T-helper 2 cell treated with Interferon-gamma antibody and Interleukin-4, amounts not matched to agents 100 ng/mL and 5 ng/mL, for 36 hours (primary cell): ENCODE data around the gene CFAP298. TPM values are rescaled to one million over a fixed set of nuclear protein-coding genes. Genes with fewer than 3 reads are reported as not detected.
"Not testable (repeated sequence)": the region's sequence is repeated elsewhere in the genome, so short reads cannot be mapped to it uniquely, and the experiment has no call there.

Source experiments
- intact Hi-C: fragments of 100-400 bp; cut with micrococcal nuclease; formaldehyde crosslinking; loops from one replicate; pipeline ENCODE4 v1.15.1; 2023
- total RNA-seq: library from RNA; stranded (reverse); gene quantifications from 2 replicates; pipeline ENCODE4 v1.2.3, GENCODE V29; 2022

Gene CFAP298, protein sequence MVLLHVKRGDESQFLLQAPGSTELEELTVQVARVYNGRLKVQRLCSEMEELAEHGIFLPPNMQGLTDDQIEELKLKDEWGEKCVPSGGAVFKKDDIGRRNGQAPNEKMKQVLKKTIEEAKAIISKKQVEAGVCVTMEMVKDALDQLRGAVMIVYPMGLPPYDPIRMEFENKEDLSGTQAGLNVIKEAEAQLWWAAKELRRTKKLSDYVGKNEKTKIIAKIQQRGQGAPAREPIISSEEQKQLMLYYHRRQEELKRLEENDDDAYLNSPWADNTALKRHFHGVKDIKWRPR
- 39.3 and 39.6 TPM in 2 replicates for total RNA-seq

DNA sequence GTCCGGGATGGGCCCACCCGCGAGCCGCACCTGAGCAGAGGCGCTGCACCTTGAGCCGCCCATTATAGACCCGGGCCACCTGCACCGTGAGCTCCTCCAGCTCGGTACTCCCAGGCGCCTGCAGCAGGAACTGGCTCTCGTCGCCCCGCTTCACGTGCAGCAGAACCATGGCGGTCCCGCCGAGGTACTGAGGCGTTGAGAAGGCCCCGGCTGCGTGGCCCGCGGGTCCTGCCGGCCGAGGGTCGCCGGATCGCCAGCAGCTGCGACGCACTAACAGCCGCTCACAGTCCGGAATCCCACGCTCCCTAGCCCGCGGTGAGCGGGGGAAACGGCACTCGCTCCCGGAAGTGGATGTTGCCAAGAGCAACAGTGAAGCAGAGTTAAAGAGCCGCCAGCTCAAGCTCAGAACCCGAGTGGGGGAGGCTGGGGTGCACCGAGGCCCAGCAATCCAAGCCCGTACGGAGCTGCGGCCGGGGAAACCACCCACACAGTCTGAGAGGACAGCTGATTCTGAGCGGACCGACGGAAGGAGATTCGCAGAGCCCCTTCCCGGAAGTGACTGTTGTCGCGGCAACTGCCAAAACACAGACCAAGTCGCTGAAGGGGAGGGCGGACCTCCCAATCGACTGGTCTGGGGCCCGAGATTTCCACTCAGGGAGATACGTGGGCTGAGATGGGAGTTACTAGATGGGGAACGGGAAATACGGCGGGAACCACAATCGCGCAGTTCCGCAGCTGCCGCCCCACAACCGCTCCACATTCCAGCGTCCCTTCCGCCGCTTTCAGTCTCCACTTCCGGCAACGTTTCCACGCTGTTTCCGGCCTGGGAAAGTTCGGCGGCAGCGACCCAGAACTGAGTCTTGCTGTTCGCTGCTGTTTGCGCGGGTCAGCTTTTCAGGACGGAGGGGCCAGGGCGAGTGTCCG, at the start of gene CFAP298:
TSS of gene CFAP298 (minus strand) at position 303 of the 924 bp plus-strand sequence. CDS start at position 169, 134 bp downstream.
- intact Hi-C loops = loop anchor here (1.0 to 5.0 kb wide), 6 partner anchors 115 to 930 kb away; partner anchors contain the start of genes EVA1C, GART, MIS18A and SON

DNA sequence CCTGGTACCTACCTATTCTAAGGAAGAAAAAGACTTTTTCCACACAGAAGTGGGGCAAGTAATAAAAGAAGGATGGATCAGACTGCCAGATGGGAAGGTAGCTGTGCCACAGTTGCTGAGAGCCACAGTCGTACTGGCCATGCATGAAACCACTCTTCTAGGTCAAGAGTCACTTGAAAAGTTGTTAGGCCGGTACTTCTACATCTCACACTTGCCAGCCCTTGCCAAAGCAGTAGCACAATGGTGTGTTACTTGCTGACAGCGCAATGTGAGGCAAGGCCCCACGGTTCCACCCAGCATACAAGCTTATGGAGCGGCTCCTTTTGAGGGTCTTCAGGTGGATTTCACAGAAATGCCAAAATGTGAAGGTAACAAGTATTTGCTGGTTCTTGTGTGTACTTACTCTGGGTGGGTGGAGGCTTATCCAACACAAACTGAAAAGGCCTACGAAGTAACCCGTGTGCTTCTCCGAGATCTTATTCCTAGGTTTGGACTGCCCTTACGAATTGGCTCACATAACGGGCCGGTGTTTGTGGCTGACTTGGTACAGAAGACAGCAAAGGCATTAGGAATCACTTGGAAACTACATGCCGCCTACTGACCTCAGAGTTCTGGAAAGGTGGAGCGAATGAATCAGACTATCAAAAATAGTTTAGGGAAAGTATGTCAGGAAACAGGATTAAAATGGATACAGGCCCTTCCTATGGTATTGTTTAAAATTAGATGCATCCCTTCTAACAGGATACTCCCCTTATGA, 49.0 kb upstream of the CFAP298 start:
- intact Hi-C loops = not testable (repeated sequence)

DNA sequence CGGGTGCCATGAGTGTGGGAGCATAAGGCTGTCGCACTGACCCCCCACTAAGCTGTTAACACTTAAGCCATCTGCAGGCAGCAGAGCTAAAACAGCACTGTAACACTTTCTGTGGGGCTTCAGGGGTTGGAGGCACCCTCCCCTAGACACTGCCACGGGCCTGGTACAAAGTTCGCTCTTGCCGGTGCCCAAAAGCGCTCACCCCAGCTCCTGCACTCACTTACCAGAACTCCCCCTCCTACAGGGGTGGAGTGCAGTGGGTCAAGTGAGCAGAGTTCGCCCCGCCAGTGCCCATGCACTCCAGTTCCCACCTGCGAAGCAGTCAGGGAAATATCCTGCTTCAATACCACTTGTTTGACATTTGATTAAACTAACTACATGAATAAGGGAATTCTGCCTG, 46.3 kb upstream of the CFAP298 start:
- intact Hi-C loops = loop anchor here (10.0 kb wide), 1 partner anchor 66 kb away; the partner anchor contains the start of gene SYNJ1

DNA sequence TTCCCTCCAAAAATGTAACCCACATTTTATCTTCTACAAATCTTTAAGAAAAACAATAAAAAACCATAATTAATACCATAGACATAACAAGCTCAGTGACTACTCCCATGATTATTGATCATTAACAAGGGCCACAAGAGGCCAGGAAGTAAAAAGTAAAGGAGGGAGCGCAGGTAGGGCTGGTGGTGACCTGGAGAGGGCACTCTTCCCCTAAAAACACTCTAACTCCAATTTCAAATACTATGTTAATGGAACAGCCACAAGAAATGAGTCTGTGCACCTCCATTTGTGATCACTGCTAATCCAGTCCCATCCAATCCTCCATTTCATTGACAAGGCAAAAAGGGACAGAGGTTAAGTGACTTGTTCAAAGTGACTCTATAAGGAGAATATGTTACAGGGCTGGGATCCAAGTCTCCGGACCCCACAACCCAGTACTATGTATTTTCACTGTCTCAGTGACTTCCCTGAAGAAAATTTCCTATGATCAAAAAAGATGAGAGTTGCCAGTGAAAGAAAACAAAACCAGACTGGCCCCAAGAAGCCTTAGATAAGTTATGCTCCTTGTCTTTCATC, 41.2 kb upstream of the CFAP298 start:
- intact Hi-C loops = loop anchor here (1.0 to 10.0 kb wide), 3 partner anchors 71 to 173 kb away; partner anchors contain the start of genes PAXBP1 and SYNJ1

DNA sequence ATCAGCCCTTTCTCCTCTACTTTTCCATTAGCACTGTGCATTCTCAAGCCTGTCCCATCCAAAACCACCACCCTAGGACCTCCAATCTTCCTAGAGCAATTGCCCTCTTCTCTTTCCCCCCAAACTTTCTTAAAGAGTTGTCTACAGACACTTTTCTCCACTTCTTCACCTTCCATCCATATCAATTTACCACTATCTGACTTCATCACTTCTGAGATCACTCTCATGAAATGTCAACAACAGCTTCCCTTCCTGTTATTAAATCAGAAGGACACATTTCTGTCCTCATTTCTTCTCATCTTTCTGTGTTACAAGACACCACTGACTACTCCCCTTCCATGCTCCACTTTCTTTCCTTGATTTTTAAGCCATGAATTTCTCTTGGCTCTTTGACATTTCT, 36.0 kb upstream of the CFAP298 start:
- intact Hi-C loops = no loop called here

- intact Hi-C loops = no loop called here
Observed at GRCh38 chr21:32645261-32646182, 33.3 kb upstream of the CFAP298 start.

GRCh38 chr21:32641710-32642698, 29.8 kb upstream of the CFAP298 start:
- intact Hi-C loops = no loop called here

- intact Hi-C loops = no loop called here
Observed at GRCh38 chr21:32626621-32627196, 14.5 kb upstream of the CFAP298 start.

GRCh38 chr21:32618218-32618617, 6.0 kb upstream of the CFAP298 start:
- intact Hi-C loops = not testable (repeated sequence)

GRCh38 chr21:32613436-32614043, 1.4 kb upstream of the CFAP298 start:
- intact Hi-C loops = loop anchor here (2.0 to 5.0 kb wide), 3 partner anchors 201 to 929 kb away; partner anchors contain the start of genes EVA1C, GART, MIS18A and SON

DNA sequence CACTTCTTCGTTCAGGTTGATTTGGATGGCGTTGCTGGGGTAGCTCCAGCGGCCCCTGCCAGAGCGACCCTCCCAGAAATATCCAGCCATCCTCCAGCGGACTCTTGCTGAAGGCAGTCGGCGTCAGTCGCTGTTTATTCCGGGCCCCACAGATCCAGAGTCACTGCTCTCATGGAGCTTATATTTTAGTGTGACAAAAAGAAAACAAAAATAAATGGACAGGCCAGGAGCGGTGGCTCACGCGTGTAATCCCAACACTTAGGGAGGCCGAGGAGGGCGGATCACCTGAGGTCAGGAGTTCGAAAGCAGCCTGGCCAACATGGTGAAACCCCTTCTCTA, 791 bp upstream of the CFAP298 start:
- intact Hi-C loops = loop anchor here (1.0 to 5.0 kb wide), 6 partner anchors 114 to 929 kb away; partner anchors contain the start of genes EVA1C, GART, MIS18A and SON

- intact Hi-C loops = loop anchor here (5.0 kb wide), 2 partner anchors 199 to 931 kb away; partner anchors contain the start of genes EVA1C, GART and SON
Observed at GRCh38 chr21:32611471-32611997, 643 bp downstream of the CFAP298 start.

DNA sequence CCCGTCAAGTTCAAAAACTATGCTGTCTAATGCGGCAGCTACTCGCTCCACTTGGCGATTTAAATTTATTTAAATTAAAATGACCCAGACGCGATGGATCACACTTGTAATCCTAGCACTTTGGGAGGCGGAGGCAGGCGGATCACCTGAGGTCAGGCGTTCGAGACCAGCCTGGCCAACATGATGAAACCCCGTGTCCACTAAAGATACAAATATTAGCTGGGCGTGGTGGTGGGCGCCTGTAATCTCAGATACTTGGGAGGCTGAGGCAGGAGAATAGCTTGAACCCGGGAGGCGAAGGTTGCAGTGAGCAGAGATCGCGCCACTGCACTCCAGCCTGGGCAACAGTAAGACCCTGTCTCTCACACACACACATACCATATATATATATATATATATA, 1.2 kb downstream of the CFAP298 start:
- intact Hi-C loops = loop anchor here (5.0 kb wide), 2 partner anchors 199 to 931 kb away; partner anchors contain the start of genes EVA1C, GART and SON

- intact Hi-C loops = no loop called here
Observed at GRCh38 chr21:32608851-32609250, 3.3 kb downstream of the CFAP298 start.

- intact Hi-C loops = no loop called here
Observed at GRCh38 chr21:32605469-32605868, 6.7 kb downstream of the CFAP298 start.

DNA sequence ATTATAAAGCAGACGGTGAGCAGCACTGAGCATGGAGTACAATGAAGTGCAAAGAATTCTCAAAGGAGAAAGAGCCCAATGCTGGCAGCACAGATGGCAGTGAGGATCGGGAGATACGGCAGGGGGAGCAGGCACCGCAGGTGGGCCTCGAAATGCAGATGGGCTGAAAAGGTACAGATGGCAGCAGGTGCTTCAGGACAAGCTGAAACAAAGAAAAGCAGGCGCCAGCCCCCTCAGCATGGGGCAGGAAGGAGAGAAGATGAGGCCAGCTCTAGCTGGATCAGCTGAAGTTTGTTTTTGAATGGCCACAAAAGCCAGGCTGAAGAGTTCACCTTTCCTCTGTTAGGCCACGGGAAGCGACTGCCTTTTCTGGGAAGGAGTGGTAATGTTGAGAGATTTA, 7.7 kb downstream of the CFAP298 start:
- intact Hi-C loops = no loop called here

GRCh38 chr21:32603131-32603530, 9.0 kb downstream of the CFAP298 start:
- intact Hi-C loops = no loop called here
